WTC11 (cell line): ENCODE results near the gene KCNIP2. TPM values are rescaled to one million over a fixed set of nuclear protein-coding genes. Genes with fewer than 3 reads are reported as not detected.

Source experiments
- ATAC-seq: fragments of 200-7000 bp; cut with Tn5 transposase; 2 replicates; pipeline ENCODE4 v1.10.0; 2021; ENCODE audit warnings: mild to moderate bottlenecking, moderate library complexity
- CTCF ChIA-PET: fragments of 300-600 bp; sonication (Branson Sonifier 250); formaldehyde crosslinking; loops from one replicate; lab custom pipeline; 2021; ENCODE audit warnings: antibody characterized with exemption; lab: Charles Lee
- POLR2A ChIA-PET: fragments of 350-600 bp; sonication (Branson Sonifier 250); formaldehyde crosslinking; loops from one replicate; lab custom pipeline; 2021; ENCODE audit warnings: antibody characterized with exemption; lab: Charles Lee
- DNase-seq: peaks from one replicate; pipeline ENCODE4 v3.0.0; 2021; ENCODE audit warnings: low spot score
- H3K27ac Mint-ChIP-seq: 2 replicates; pipeline ENCODE4 v1.8.0; 2021; ENCODE audit warnings: mixed read lengths
- H3K27me3 Mint-ChIP-seq: 2 replicates; pipeline ENCODE4 v1.8.0; 2021; ENCODE audit warnings: low read depth, mild to moderate bottlenecking, moderate library complexity, mixed read lengths
- H3K36me3 Mint-ChIP-seq: 2 replicates; pipeline ENCODE4 v1.8.0; 2021; ENCODE audit warnings: mixed read lengths
- H3K4me1 Mint-ChIP-seq: 2 replicates; pipeline ENCODE4 v1.8.0; 2022; ENCODE audit warnings: mixed read lengths
- H3K4me3 Mint-ChIP-seq: 2 replicates; pipeline ENCODE4 v1.8.0; 2021; ENCODE audit warnings: mild to moderate bottlenecking, moderate library complexity, mixed read lengths
- H3K9me3 Mint-ChIP-seq: 2 replicates; pipeline ENCODE4 v1.8.0; 2021; ENCODE audit warnings: mixed read lengths
- CREM ChIP-seq: sonication (generic); formaldehyde crosslinking; IDR thresholded peaks from 2 replicates; pipeline ENCODE4 v1.8.1; 2022; ENCODE audit warnings: mild to moderate bottlenecking, missing genetic modification reagents, moderate library complexity
- CTCF ChIP-seq: fragments of 200-600 bp; IDR thresholded peaks from 2 replicates; pipeline ENCODE4 v1.8.0; 2022; ENCODE audit warnings: antibody characterized with exemption
- E2F1 ChIP-seq: sonication (generic); formaldehyde crosslinking; IDR thresholded peaks from 2 replicates; pipeline ENCODE4 v1.8.0; 2022; ENCODE audit warnings: mild to moderate bottlenecking, missing genetic modification reagents
- E2F4 ChIP-seq: sonication (generic); formaldehyde crosslinking; IDR thresholded peaks from 2 replicates; pipeline ENCODE4 v1.8.1; 2022; ENCODE audit warnings: low read depth, mild to moderate bottlenecking, moderate library complexity, missing genetic modification reagents, borderline replicate concordance
- ELF4 ChIP-seq: sonication (generic); formaldehyde crosslinking; IDR thresholded peaks from 2 replicates; pipeline ENCODE4 v1.8.1; 2022; ENCODE audit warnings: low read depth, mild to moderate bottlenecking, moderate library complexity, missing genetic modification reagents
- ETV6 ChIP-seq: sonication (generic); formaldehyde crosslinking; IDR thresholded peaks from 2 replicates; pipeline ENCODE4 v1.8.1; 2022; ENCODE audit warnings: mild to moderate bottlenecking, missing genetic modification reagents
- GABPB1 ChIP-seq: sonication (generic); formaldehyde crosslinking; IDR thresholded peaks from 2 replicates; pipeline ENCODE4 v1.8.1; 2023; ENCODE audit warnings: mild to moderate bottlenecking, missing genetic modification reagents
- HMGXB4 ChIP-seq: sonication (generic); formaldehyde crosslinking; IDR thresholded peaks from 2 replicates; pipeline ENCODE4 v1.8.1; 2023; ENCODE audit warnings: mild to moderate bottlenecking, moderate library complexity, missing genetic modification reagents
- KAT7 ChIP-seq: sonication (generic); formaldehyde crosslinking; IDR thresholded peaks from 2 replicates; pipeline ENCODE4 v1.8.1; 2023; ENCODE audit warnings: missing genetic modification reagents, mild to moderate bottlenecking, borderline replicate concordance
- NFATC4 ChIP-seq: fragments of 250-450 bp; sonication (Bioruptor Pico); IDR thresholded peaks from 2 replicates; pipeline ENCODE4 v1.9.0; 2021; ENCODE audit warnings: mild to moderate bottlenecking
- NR1H2 ChIP-seq: sonication (generic); formaldehyde crosslinking; IDR thresholded peaks from 2 replicates; pipeline ENCODE4 v1.9.0; 2021; ENCODE audit warnings: mild to moderate bottlenecking, moderate library complexity, missing genetic modification reagents
- NR3C1 ChIP-seq: sonication (generic); formaldehyde crosslinking; conservative IDR thresholded peaks from 2 replicates; pipeline ENCODE4 v1.8.1; 2023; ENCODE audit warnings: low read depth, mild to moderate bottlenecking, missing genetic modification reagents
- SOX15 ChIP-seq: fragments of 250-450 bp; sonication (Bioruptor Pico); IDR thresholded peaks from 2 replicates; pipeline ENCODE4 v1.9.0; 2021; ENCODE audit warnings: mild to moderate bottlenecking
- TEAD4 ChIP-seq: sonication (generic); formaldehyde crosslinking; IDR thresholded peaks from 2 replicates; pipeline ENCODE4 v1.8.0; 2022; ENCODE audit warnings: mild to moderate bottlenecking, missing genetic modification reagents
- USF2 ChIP-seq: sonication (generic); formaldehyde crosslinking; IDR thresholded peaks from 2 replicates; pipeline ENCODE4 v1.8.1; 2023; ENCODE audit warnings: mild to moderate bottlenecking, missing genetic modification reagents, moderate library complexity
- ZNF263 ChIP-seq: sonication (generic); formaldehyde crosslinking; IDR thresholded peaks from 2 replicates; pipeline ENCODE4 v1.8.1; 2022; ENCODE audit warnings: low read depth, mild to moderate bottlenecking, moderate library complexity, missing genetic modification reagents
- ZNF671 ChIP-seq: fragments of 250-450 bp; sonication (Bioruptor Pico); IDR thresholded peaks from 2 replicates; pipeline ENCODE4 v1.8.0; 2021; ENCODE audit warnings: mild to moderate bottlenecking
- total RNA-seq: library from RNA; stranded (reverse); gene quantifications from 3 replicates; pipeline ENCODE4 v1.2.3, GENCODE V29; 2021

KCNIP2 gene
- total RNA-seq, 1 experiment from 2014 or later: 5.2 TPM

GRCh38 chr10:101781655-101781983 is 62.0 kb downstream of the KCNIP2 start (continued):
- no peak for TF ChIP-seq E2F1 (CRISPR knock-in tag)
- no peak for TF ChIP-seq NR3C1
- no peak for TF ChIP-seq E2F4 (CRISPR knock-in tag)
- TF ChIP-seq ZNF671 (CRISPR knock-in tag): no peak
- no peak for TF ChIP-seq ETV6 (CRISPR knock-in tag)
- TF ChIP-seq NFATC4: no peak

- peaks cover 8% of the 10 kb centered on the region for H3K36me3 Mint-ChIP-seq
- TF ChIP-seq HMGXB4 (CRISPR knock-in tag) (no peak), CTCF (peak; percentile 91)
- TF ChIP-seq, all 79 proteins: peak for 1
- DNase-seq: peak; percentile 80
- Mint-ChIP-seq H3K4me3 (peak overlapping the region; percentile 100), H3K9me3 (no peaks in the 10 kb centered on the region), H3K27me3 (peaks cover 28% of the 10 kb centered on the region), H3K4me1 (peaks cover 57% of the 10 kb centered on the region), H3K27ac (no peak overlapping the region)
- ATAC-seq: peak; percentile 20
- POLR2A ChIA-PET: interaction anchor here (1.3 to 2.6 kb wide), 2 partner anchors 37 to 201 kb away, joined by 5 to 10 read pairs; partner anchors contain the start of gene OGA
- CTCF ChIA-PET: interaction anchor here (0.5 to 11.0 kb wide), 71 partner anchors 9 to 658 kb away, joined by 3 to 370 read pairs (median 4); partner anchors contain the start of genes DPCD, KCNIP2, OGA and POLL
Measured at GRCh38 chr10:101780818-101781654, 62.6 kb downstream of the KCNIP2 start.

- no peak for ATAC-seq
- H3K27me3 Mint-ChIP-seq: peaks cover 30% of the 10 kb centered on the region
Measured at GRCh38 chr10:101780187-101780817, 63.3 kb downstream of the KCNIP2 start.

More at GRCh38 chr10:101780187-101780817, 63.3 kb downstream of the KCNIP2 start:
- Mint-ChIP-seq H3K9me3 (no peaks in the 10 kb centered on the region), H3K4me1 (peaks cover 57% of the 10 kb centered on the region), H3K27ac (no peak overlapping the region), H3K4me3 (peak overlapping the region; percentile 81), H3K36me3 (0 out of 2 replicates have a peak, but pooled peaks cover under 1% of the 10 kb centered on the region)
- CTCF ChIA-PET: interaction anchor here (0.6 to 11.0 kb wide), 27 partner anchors 9 to 619 kb away, joined by 3 to 370 read pairs (median 9); partner anchors contain the start of genes DPCD, OGA and POLL
- TF ChIP-seq CREM (CRISPR knock-in tag) (no peak), TEAD4 (CRISPR knock-in tag) (no peak), NR1H2 (CRISPR knock-in tag) (no peak), ELF4 (no peak), KAT7 (CRISPR knock-in tag) (no peak), GABPB1 (no peak), ZNF263 (no peak), USF2 (CRISPR knock-in tag) (no peak), SOX15 (CRISPR knock-in tag) (no peak)
- POLR2A ChIA-PET: interaction anchor here (1.3 to 2.6 kb wide), 2 partner anchors 38 to 200 kb away, joined by 5 to 10 read pairs; partner anchors contain the start of gene OGA
- DNase-seq: no peak
